Caco-2 (cell line): ENCODE data around the gene TRAPPC2L. TPM values are rescaled to one million over a fixed set of nuclear protein-coding genes. Genes with fewer than 3 reads are reported as not detected.
A peak's percentile ranks its signal among the peaks of the same experiment; 100 is the strongest.

ENCODE experiments used
- BruUV-seq: library from RNA; stranded (reverse); fragments of 400-500 nt; replicated peaks from 2 replicates; lab custom pipeline; 2021; lab: Mats Ljungman, UMichigan
- CTCF ChIA-PET: fragments of 300-600 bp; sonication (Branson Sonifier 250); formaldehyde crosslinking; loops from one replicate; lab custom pipeline; 2022; ENCODE audit warnings: antibody characterized with exemption; lab: Charles Lee
- POLR2A ChIA-PET: fragments of 300-600 bp; sonication (Branson Sonifier 250); formaldehyde crosslinking; loops from one replicate; lab custom pipeline; 2022; ENCODE audit warnings: antibody characterized with exemption; lab: Charles Lee
- DNase-seq, 2 experiments: peaks; one replicate each; pipeline versions ENCODE4 v3.0.0 to v3.0.0-alpha.2; 2020 to 2022
- H3K27me3 ChIP-seq: replicated peaks from 2 replicates; pipeline ENCODE4 v1.6.0; 2011; ENCODE audit warnings: low read length; ENCODE audit not compliant: control insufficient read depth, insufficient read depth
- H3K36me3 ChIP-seq: 2 replicates; pipeline ENCODE4 v1.5.1; 2011; ENCODE audit warnings: low read length; ENCODE audit not compliant: control insufficient read depth, insufficient read depth
- H3K4me1 ChIP-seq: fragments of 250-450 bp; sonication (Bioruptor Pico); 2 replicates; pipeline ENCODE4 v1.5.1; 2020; ENCODE audit warnings: mild to moderate bottlenecking
- H3K4me3 ChIP-seq: 2 replicates; pipeline ENCODE4 v1.5.1; 2011; ENCODE audit warnings: low read depth, mild to moderate bottlenecking, control low read depth, low read length
- H3K9me3 ChIP-seq: fragments of 250-450 bp; sonication (Bioruptor Pico); 2 replicates; pipeline ENCODE4 v1.5.1; 2020; ENCODE audit warnings: mild to moderate bottlenecking, moderate library complexity
- H3K27ac Mint-ChIP-seq: one replicate; pipeline ENCODE4 v1.8.0; 2022; ENCODE audit warnings: mixed read lengths; ENCODE audit not compliant: unreplicated experiment
- H3K27me3 Mint-ChIP-seq: one replicate; pipeline ENCODE4 v1.8.0; 2022; ENCODE audit warnings: mixed read lengths; ENCODE audit not compliant: insufficient read depth, unreplicated experiment
- H3K36me3 Mint-ChIP-seq: one replicate; pipeline ENCODE4 v1.8.0; 2022; ENCODE audit warnings: mild to moderate bottlenecking, mixed read lengths; ENCODE audit not compliant: insufficient read depth, unreplicated experiment
- H3K4me1 Mint-ChIP-seq: one replicate; pipeline ENCODE4 v1.8.0; 2022; ENCODE audit warnings: low read depth, mixed read lengths; ENCODE audit not compliant: unreplicated experiment
- H3K4me3 Mint-ChIP-seq: one replicate; pipeline ENCODE4 v1.8.0; 2022; ENCODE audit warnings: mild to moderate bottlenecking, moderate library complexity, mixed read lengths; ENCODE audit not compliant: unreplicated experiment
- H3K9me3 Mint-ChIP-seq: one replicate; pipeline ENCODE4 v1.8.0; 2022; ENCODE audit warnings: mixed read lengths; ENCODE audit not compliant: unreplicated experiment
- intact Hi-C: fragments of 100-400 bp; cut with micrococcal nuclease; formaldehyde crosslinking; loops from one replicate; pipeline ENCODE4 v1.10.0; 2022; ENCODE audit not compliant: unreplicated experiment
- total RNA-seq: library from RNA; stranded (reverse); gene quantifications from 2 replicates; pipeline ENCODE4 v1.2.3, GENCODE V29; 2022
- TF ChIP-seq, protein P1 (sequence below), 2 experiments: fragments of 200-600 bp in 1 of 2; IDR thresholded peaks; 1 replicate in 1 of 2; 2 replicates in 1 of 2; pipeline versions ENCODE4 v1.5.1 to v1.8.0; 2011 to 2022; ENCODE audit warnings: antibody characterized with exemption in 1 of 2, control low read depth in 1 of 2, inconsistent platforms in 1 of 2, low read depth in 1 of 2, low read length in 1 of 2, mild to moderate bottlenecking in 1 of 2, moderate library complexity in 1 of 2; ENCODE audit not compliant: insufficient read depth in 1 of 2, severe bottlenecking in 1 of 2, unreplicated experiment in 1 of 2

The TRAPPC2L gene
- total RNA-seq, 1 experiment from 2014 or later = 179 TPM

DNA sequence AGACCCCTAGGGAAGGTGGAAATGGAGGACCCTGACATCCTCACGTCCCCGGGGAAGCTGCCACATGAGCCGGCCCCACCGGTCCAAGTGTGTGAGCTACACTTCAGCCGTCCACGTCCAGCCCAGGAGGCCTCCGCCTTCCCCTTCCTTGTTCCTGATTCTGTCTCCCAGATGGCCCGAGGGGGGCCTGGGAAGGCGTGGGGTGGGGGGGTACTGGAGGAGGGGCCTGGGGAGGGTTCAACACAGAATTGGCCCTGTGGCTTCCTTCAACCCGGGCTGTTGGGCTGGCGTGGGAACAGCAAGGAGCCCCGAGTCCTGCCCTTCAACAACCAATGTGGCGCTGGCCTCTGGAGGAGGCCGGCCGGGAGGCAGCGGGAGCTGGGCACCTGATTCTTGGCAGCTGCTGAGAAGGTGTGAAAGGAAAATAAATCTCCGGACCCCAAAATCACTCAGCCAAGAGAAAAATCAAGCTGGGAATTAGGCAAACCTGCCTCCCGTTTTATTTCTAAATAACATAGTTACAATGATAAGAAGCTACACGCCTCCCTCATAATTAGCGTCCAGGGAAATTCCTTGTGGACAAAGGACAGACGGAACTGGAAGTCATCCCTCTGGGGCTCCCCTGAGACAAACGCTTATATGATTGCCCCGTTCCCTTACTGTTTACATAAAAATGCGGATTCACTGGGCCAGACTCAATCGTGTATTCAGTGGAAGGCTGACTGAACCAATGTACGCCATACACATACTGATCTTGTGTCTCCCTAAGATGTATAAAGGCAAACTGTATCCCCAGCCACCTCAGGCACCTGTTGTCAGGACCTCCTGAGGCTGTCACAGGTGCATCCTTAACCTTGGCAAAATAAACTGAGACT lies 43.4 kb upstream of the TRAPPC2L start:
- Mint-ChIP-seq H3K9me3 (no peaks in the 10 kb centered on the region), H3K27ac (no peak overlapping the region), H3K4me3 (peak overlapping the region; percentile 40), H3K4me1 (no peaks in the 10 kb centered on the region), H3K36me3 (peaks cover 86% of the 10 kb centered on the region), H3K27me3 (no peaks in the 10 kb centered on the region)
- intact Hi-C loops = no loop called here
- H3K9me3 ChIP-seq = no peaks in the 10 kb centered on the region
- DNase-seq = no peak
- peaks cover 13% of the 10 kb centered on the region for H3K36me3 ChIP-seq
- CTCF ChIA-PET = interaction anchor here (0.6 to 2.9 kb wide), 3 partner anchors 10 to 76 kb away, joined by 3 to 15 read pairs (median 11); partner anchors contain the start of genes GALNS and TRAPPC2L
- H3K27me3 ChIP-seq = no peaks in the 10 kb centered on the region
- POLR2A ChIA-PET = interaction anchor here (2.5 kb wide), 1 partner anchor 44 kb away, joined by 13 read pairs; the partner anchor contains the start of genes GALNS and TRAPPC2L
- TF ChIP-seq, protein P1, sequence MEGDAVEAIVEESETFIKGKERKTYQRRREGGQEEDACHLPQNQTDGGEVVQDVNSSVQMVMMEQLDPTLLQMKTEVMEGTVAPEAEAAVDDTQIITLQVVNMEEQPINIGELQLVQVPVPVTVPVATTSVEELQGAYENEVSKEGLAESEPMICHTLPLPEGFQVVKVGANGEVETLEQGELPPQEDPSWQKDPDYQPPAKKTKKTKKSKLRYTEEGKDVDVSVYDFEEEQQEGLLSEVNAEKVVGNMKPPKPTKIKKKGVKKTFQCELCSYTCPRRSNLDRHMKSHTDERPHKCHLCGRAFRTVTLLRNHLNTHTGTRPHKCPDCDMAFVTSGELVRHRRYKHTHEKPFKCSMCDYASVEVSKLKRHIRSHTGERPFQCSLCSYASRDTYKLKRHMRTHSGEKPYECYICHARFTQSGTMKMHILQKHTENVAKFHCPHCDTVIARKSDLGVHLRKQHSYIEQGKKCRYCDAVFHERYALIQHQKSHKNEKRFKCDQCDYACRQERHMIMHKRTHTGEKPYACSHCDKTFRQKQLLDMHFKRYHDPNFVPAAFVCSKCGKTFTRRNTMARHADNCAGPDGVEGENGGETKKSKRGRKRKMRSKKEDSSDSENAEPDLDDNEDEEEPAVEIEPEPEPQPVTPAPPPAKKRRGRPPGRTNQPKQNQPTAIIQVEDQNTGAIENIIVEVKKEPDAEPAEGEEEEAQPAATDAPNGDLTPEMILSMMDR (IDR thresholded peaks at IDR 0.05; ENCODE audit: insufficient read depth in 1 of 2, low read depth in 1 of 2, low read length in 1 of 2, severe bottlenecking in 1 of 2, unreplicated experiment in 1 of 2) = no peak
- H3K4me1 ChIP-seq = peaks cover 15% of the 10 kb centered on the region
- BruUV-seq = no TSS peak
- H3K4me3 ChIP-seq = peak overlapping the region; percentile 96; the same call in 1 of the 2 replicates

DNA sequence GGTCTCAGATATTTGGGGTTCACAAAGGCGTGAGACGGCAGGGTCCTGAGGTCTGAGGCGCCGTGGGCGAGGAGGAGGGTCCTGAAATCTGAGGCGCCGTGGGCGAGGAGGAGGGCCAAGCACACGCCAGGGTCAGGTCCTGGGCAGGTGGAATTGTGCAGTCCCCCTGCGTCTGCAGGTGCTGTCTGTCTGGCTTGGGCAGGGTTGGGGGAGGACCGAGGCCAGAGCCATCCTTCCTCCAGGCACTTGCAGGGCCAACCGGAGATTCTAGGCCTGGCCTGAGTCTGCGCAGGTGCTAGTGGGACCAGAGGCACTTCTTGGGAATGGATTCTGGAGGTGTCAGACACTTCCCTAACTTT lies 42.8 kb upstream of the TRAPPC2L start:
- Histone ChIP-seq H3K4me1 (peaks cover 15% of the 10 kb centered on the region), H3K9me3 (no peaks in the 10 kb centered on the region), H3K27me3 (no peaks in the 10 kb centered on the region), H3K36me3 (peaks cover 12% of the 10 kb centered on the region), H3K4me3 (no peak overlapping the region)
- H3K9me3 Mint-ChIP-seq = no peaks in the 10 kb centered on the region
- peak overlapping the region; percentile 40 for H3K4me3 Mint-ChIP-seq
- no peaks in the 10 kb centered on the region for H3K4me1 Mint-ChIP-seq
- no peak overlapping the region for H3K27ac Mint-ChIP-seq
- TF ChIP-seq, protein P1 (IDR thresholded peaks at IDR 0.05; ENCODE audit: insufficient read depth in 1 of 2, low read depth in 1 of 2, low read length in 1 of 2, severe bottlenecking in 1 of 2, unreplicated experiment in 1 of 2) = no peak
- ChIA-PET CTCF (interaction anchor here (2.9 kb wide), 1 partner anchor 43 kb away, joined by 15 read pairs; the partner anchor contains the start of genes GALNS and TRAPPC2L), POLR2A (no interaction called here)
- no peak for DNase-seq
- H3K27me3 Mint-ChIP-seq = no peaks in the 10 kb centered on the region
- H3K36me3 Mint-ChIP-seq = peaks cover 83% of the 10 kb centered on the region
- intact Hi-C loops = no loop called here
- no TSS peak for BruUV-seq

DNA sequence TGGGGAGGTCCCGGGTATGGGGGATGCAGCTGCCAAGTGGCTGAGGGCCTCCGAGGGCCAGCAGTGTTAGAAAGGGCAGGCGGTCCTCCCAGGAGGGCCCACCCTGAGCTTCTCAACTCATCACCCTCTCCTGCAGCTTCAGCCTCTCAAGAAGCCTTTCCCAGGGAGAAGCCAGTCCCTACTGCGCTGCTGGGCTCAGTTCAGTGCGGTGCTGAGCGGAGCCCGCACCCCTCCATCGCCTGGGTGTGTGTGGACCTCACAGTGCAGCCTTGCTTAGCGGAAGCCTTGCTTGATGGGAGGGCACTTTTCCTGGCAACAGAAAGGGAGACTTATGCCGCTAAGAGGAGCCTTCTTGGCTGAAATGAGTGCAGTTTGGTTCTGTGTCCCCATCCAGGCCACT lies 41.7 kb upstream of the TRAPPC2L start:
- no peak for DNase-seq
- Histone ChIP-seq H3K9me3 (no peaks in the 10 kb centered on the region), H3K4me3 (no peak overlapping the region), H3K27me3 (no peaks in the 10 kb centered on the region), H3K36me3 (peaks cover 2% of the 10 kb centered on the region), H3K4me1 (peaks cover 10% of the 10 kb centered on the region)
- BruUV-seq = no TSS peak
- TF ChIP-seq, protein P1 (IDR thresholded peaks at IDR 0.05; ENCODE audit: insufficient read depth in 1 of 2, low read depth in 1 of 2, low read length in 1 of 2, severe bottlenecking in 1 of 2, unreplicated experiment in 1 of 2) = no peak
- Mint-ChIP-seq H3K27me3 (no peaks in the 10 kb centered on the region), H3K4me1 (no peaks in the 10 kb centered on the region), H3K9me3 (no peaks in the 10 kb centered on the region), H3K36me3 (peaks cover 72% of the 10 kb centered on the region), H3K4me3 (no peak overlapping the region), H3K27ac (no peak overlapping the region)
- POLR2A ChIA-PET = no interaction called here
- CTCF ChIA-PET = interaction anchor here (0.6 to 1.5 kb wide), 3 partner anchors 42 to 179 kb away, joined by 3 to 7 read pairs (median 4); partner anchors contain the start of genes GALNS and TRAPPC2L
- intact Hi-C loops = no loop called here
